ENCODE results near the gene PANK4. TPM values are rescaled to one million over a fixed set of nuclear protein-coding genes. Genes with fewer than 3 reads are reported as not detected.
A peak's percentile ranks its signal among the peaks of the same experiment; 100 is the strongest.

The PANK4 gene
- total and polyA plus RNA-seq, 9 of the 15 experiments (the other 6 are each of a cell fraction or from before 2014, with no cell fraction given) = 0.93 to 55.6 (median 31.5) TPM

DNA sequence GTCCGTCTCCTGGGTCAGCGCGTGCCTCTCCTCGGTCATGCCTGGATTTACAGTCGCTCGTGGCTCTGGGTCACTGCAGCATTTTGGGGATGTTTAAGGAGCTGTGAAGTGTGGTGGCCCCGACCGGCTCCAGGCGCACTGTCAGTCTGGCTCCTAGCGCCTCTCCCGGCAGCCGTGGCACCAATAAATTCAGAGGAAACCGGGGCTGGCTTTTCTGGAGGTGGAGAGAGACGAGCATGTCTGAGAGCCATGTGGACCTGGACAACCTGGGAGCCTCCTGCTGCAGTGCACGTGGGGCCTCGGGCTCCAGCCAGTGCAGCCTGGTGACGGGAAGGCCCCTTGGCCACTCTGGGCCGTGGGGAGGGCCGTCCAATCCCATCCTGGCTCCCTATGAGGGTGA is 33.2 kb downstream of the PANK4 start:
- Histone ChIP-seq H4K20me1 (replicated peaks; ENCODE audit: control insufficient read depth, insufficient read depth, low read length) (peaks cover 26% of the 10 kb centered on the region), H3K79me2 (ENCODE audit: control insufficient read depth, insufficient read depth, low read length) (no peaks in the 10 kb centered on the region), H2AFZ (ENCODE audit: low read depth, low read length) (no peak overlapping the region), H3K4me2 (ENCODE audit: insufficient read depth, low read length) (no peak overlapping the region), H3K9me3 (replicated peaks; ENCODE audit: control insufficient read depth, insufficient read depth, low read depth, low read length) (no peaks in the 10 kb centered on the region), H3K9ac (ENCODE audit: insufficient read depth in 1 of 2, low read depth in 2 of 2, low read length in 2 of 2) (no peak overlapping the region; a peak in 1 of 4 replicates), H3K27me3 (ENCODE audit: control insufficient read depth in 2 of 2, insufficient read depth in 2 of 2, low read length in 2 of 2) (peaks cover 40 to 82% of the 10 kb centered on the region in 2 experiments; a peak in 4 of 5 replicates), H3K27ac (ENCODE audit: extremely low read depth, low read depth, low read length) (no peak overlapping the region), H3K36me3 (ENCODE audit: control insufficient read depth, insufficient read depth, low read length) (no peaks in the 10 kb centered on the region), H3K9me1 (ENCODE audit: control insufficient read depth, insufficient read depth, low read length) (no peaks in the 10 kb centered on the region), H3K4me1 (replicated peaks in 1 of 2; ENCODE audit: control insufficient read depth in 2 of 2, insufficient read depth in 2 of 2, low read length in 2 of 2) (peaks cover 0 to 54% of the 10 kb centered on the region in 2 experiments; a peak in 2 of 5 replicates), H3K4me3 (no peak overlapping the region)
- in situ Hi-C loops (cut with MboI) = no loop called here
- DNase-seq (ENCODE audit: extremely low read depth in 1 of 4, low spot score in 3 of 4) = no peak
- ATAC-seq = peak; percentile 7; the same call in 2 of the 3 replicates
- FAIRE-seq = no peak
- no TSS peak for BruUV-seq (replicated peaks)
- CTCF ChIA-PET (ENCODE audit: low intra/inter-chr PET ratio) = no interaction called here
- POLR2A ChIA-PET = interaction anchor here (0.6 to 1.0 kb wide), 2 partner anchors 10 to 51 kb away, joined by 3 read pairs; no protein-coding TSS in a partner anchor
- intact Hi-C loops (cut with micrococcal nuclease) = no loop called here
- WGBS (ENCODE audit: insufficient coverage, low coverage, missing lambda C conversion rate) = 2% methylated on average over 19 of the region's 19 CpGs
- TF ChIP-seq ZNF644 (tag; IDR thresholded peaks at IDR 0.05; ENCODE audit: low read depth) (no peak), RBM25 (IDR thresholded peaks at IDR 0.05; ENCODE audit: low read depth, low read length, severe bottlenecking) (no peak), ZC3H4 (CRISPR knock-in tag; IDR thresholded peaks at IDR 0.05; ENCODE audit: borderline replicate concordance) (no peak), GABPA (tag; conservative IDR thresholded peaks at IDR 0.05; ENCODE audit: low read depth) (no peak), SIRT6 (IDR thresholded peaks at IDR 0.05; ENCODE audit: low read depth, low read length) (no peak), ZNF695 (CRISPR knock-in tag; IDR thresholded peaks at IDR 0.05) (no peak), ZNF140 (CRISPR knock-in tag; IDR thresholded peaks at IDR 0.05) (no peak), HNRNPL (IDR thresholded peaks at IDR 0.05; ENCODE audit: low read depth, low read length) (no peak), KLF10 (CRISPR knock-in tag; IDR thresholded peaks at IDR 0.05) (no peak)
- TF ChIP-seq, protein P1, sequence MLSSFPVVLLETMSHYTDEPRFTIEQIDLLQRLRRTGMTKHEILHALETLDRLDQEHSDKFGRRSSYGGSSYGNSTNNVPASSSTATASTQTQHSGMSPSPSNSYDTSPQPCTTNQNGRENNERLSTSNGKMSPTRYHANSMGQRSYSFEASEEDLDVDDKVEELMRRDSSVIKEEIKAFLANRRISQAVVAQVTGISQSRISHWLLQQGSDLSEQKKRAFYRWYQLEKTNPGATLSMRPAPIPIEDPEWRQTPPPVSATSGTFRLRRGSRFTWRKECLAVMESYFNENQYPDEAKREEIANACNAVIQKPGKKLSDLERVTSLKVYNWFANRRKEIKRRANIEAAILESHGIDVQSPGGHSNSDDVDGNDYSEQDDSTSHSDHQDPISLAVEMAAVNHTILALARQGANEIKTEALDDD (IDR thresholded peaks at IDR 0.05) = no peak
- TF ChIP-seq, protein P2, sequence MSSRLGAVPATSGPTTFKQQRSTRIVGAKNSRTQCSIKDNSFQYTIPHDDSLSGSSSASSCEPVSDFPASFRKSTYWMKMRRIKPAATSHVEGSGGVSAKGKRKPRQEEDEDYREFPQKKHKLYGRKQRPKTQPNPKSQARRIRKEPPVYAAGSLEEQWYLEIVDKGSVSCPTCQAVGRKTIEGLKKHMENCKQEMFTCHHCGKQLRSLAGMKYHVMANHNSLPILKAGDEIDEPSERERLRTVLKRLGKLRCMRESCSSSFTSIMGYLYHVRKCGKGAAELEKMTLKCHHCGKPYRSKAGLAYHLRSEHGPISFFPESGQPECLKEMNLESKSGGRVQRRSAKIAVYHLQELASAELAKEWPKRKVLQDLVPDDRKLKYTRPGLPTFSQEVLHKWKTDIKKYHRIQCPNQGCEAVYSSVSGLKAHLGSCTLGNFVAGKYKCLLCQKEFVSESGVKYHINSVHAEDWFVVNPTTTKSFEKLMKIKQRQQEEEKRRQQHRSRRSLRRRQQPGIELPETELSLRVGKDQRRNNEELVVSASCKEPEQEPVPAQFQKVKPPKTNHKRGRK (tag; IDR thresholded peaks at IDR 0.05) = no peak
- TF ChIP-seq, protein P3, sequence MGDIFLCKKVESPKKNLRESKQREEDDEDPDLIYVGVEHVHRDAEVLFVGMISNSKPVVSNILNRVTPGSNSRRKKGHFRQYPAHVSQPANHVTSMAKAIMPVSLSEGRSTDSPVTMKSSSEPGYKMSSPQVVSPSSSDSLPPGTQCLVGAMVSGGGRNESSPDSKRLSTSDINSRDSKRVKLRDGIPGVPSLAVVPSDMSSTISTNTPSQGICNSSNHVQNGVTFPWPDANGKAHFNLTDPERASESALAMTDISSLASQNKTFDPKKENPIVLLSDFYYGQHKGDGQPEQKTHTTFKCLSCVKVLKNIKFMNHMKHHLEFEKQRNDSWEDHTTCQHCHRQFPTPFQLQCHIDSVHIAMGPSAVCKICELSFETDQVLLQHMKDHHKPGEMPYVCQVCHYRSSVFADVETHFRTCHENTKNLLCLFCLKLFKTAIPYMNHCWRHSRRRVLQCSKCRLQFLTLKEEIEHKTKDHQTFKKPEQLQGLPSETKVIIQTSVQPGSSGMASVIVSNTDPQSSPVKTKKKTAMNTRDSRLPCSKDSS (IDR thresholded peaks at IDR 0.05; ENCODE audit: low read depth, partially characterized antibody) = no peak
- TF ChIP-seq, protein P4, sequence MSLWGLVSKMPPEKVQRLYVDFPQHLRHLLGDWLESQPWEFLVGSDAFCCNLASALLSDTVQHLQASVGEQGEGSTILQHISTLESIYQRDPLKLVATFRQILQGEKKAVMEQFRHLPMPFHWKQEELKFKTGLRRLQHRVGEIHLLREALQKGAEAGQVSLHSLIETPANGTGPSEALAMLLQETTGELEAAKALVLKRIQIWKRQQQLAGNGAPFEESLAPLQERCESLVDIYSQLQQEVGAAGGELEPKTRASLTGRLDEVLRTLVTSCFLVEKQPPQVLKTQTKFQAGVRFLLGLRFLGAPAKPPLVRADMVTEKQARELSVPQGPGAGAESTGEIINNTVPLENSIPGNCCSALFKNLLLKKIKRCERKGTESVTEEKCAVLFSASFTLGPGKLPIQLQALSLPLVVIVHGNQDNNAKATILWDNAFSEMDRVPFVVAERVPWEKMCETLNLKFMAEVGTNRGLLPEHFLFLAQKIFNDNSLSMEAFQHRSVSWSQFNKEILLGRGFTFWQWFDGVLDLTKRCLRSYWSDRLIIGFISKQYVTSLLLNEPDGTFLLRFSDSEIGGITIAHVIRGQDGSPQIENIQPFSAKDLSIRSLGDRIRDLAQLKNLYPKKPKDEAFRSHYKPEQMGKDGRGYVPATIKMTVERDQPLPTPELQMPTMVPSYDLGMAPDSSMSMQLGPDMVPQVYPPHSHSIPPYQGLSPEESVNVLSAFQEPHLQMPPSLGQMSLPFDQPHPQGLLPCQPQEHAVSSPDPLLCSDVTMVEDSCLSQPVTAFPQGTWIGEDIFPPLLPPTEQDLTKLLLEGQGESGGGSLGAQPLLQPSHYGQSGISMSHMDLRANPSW (CRISPR knock-in tag; IDR thresholded peaks at IDR 0.05) = no peak
